Activated T-helper 1 cell treated with anti-CD3 and anti-CD28 coated beads, Interleukin-12 subunit alpha, Interleukin-12 subunit beta, Interleukin-2, Interleukin-4 antibody, amounts not matched to agents 30 ng/mL and 10 ng/mL and 1 ng/mL, durations not matched to agents 14 hours and 24 hours and 36 hours (primary cell): Measurements from ENCODE around the gene HOXB8. TPM values are rescaled to one million over a fixed set of nuclear protein-coding genes. Genes with fewer than 3 reads are reported as not detected.
A peak's percentile ranks its signal among the peaks of the same experiment; 100 is the strongest.

Experiments
- DNase-seq: peaks from one replicate; pipeline ENCODE4 v3.0.0; 2021; ENCODE audit warnings: low spot score
- H3K27ac Mint-ChIP-seq: one replicate; pipeline ENCODE4 v1.8.0; 2021; ENCODE audit warnings: mild to moderate bottlenecking, mixed read lengths
- H3K27me3 Mint-ChIP-seq: one replicate; pipeline ENCODE4 v1.8.0; 2022; ENCODE audit warnings: mild to moderate bottlenecking, moderate library complexity, mixed read lengths; ENCODE audit not compliant: insufficient read depth
- H3K36me3 Mint-ChIP-seq: one replicate; pipeline ENCODE4 v1.8.0; 2021; ENCODE audit warnings: low read depth, mixed read lengths
- H3K4me1 Mint-ChIP-seq: one replicate; pipeline ENCODE4 v1.8.0; 2021; ENCODE audit warnings: low read depth, mixed read lengths
- H3K4me3 Mint-ChIP-seq: one replicate; pipeline ENCODE4 v1.8.0; 2021; ENCODE audit warnings: mild to moderate bottlenecking, moderate library complexity, mixed read lengths
- H3K9me3 Mint-ChIP-seq: one replicate; pipeline ENCODE4 v1.8.0; 2021; ENCODE audit warnings: mixed read lengths
- intact Hi-C: fragments of 100-400 bp; cut with micrococcal nuclease; formaldehyde crosslinking; loops from one replicate; pipeline ENCODE4 v1.15.1; 2024
- total RNA-seq: library from RNA; stranded (reverse); gene quantifications from 2 replicates; pipeline ENCODE4 v1.2.3, GENCODE V29; 2022

HOXB8 gene
- not detected in 2 replicates for total RNA-seq

GRCh38 chr17:48615047-48615962, at the start of gene HOXB8:
HOXB8 (minus strand) TSS chr17:48615292; CDS start chr17:48614704, 588 bp downstream.
- Mint-ChIP-seq H3K4me3 (peak within 1 kb of the TSS; percentile 40), H3K27ac (peak within 1 kb of the TSS; percentile 87), H3K9me3 (no peaks in the 10 kb centered on the region), H3K27me3 (peaks cover 89% of the 10 kb centered on the region), H3K4me1 (peaks cover 53% of the 10 kb centered on the region), H3K36me3 (no peaks in the 10 kb centered on the region)
- DNase-seq, result no peak
- intact Hi-C loops, result loop anchor here (2.0 to 10.0 kb wide), 3 partner anchors 131 to 771 kb away; partner anchors contain the start of gene SCRN2

- Mint-ChIP-seq H3K36me3 (no peaks in the 10 kb centered on the region), H3K27ac (no peak overlapping the region), H3K27me3 (peaks cover 26% of the 10 kb centered on the region), H3K4me1 (no peaks in the 10 kb centered on the region), H3K9me3 (no peaks in the 10 kb centered on the region), H3K4me3 (no peak overlapping the region)
- intact Hi-C loops, result no loop called here
- no peak for DNase-seq
These were observed 48.2 kb upstream of the HOXB8 start for GRCh38 chr17:48663134-48663924.

- Mint-ChIP-seq H3K9me3 (no peaks in the 10 kb centered on the region), H3K36me3 (no peaks in the 10 kb centered on the region), H3K4me3 (no peak overlapping the region), H3K4me1 (peaks cover 7% of the 10 kb centered on the region), H3K27me3 (peaks cover 31% of the 10 kb centered on the region), H3K27ac (no peak overlapping the region)
- DNase-seq, result no peak
- intact Hi-C loops, result no loop called here
These were observed 40.8 kb upstream of the HOXB8 start for GRCh38 chr17:48655913-48656312.

GRCh38 chr17:48649741-48650140, 34.6 kb upstream of the HOXB8 start:
- H3K9me3 Mint-ChIP-seq, result no peaks in the 10 kb centered on the region

GRCh38 chr17:48647963-48648245, 32.8 kb upstream of the HOXB8 start:
- H3K9me3 Mint-ChIP-seq, result no peaks in the 10 kb centered on the region
- intact Hi-C loops, result loop anchor here (10.0 kb wide), 1 partner anchor 347 kb away; the partner anchor contains the start of gene IGF2BP1
- no peak overlapping the region for H3K27ac Mint-ChIP-seq
- peaks cover 13% of the 10 kb centered on the region for H3K4me1 Mint-ChIP-seq
- peak overlapping the region; percentile 40 for H3K4me3 Mint-ChIP-seq
- H3K36me3 Mint-ChIP-seq, result no peaks in the 10 kb centered on the region
- H3K27me3 Mint-ChIP-seq, result peaks cover 69% of the 10 kb centered on the region
- no peak for DNase-seq

More at GRCh38 chr17:48649741-48650140, 34.6 kb upstream of the HOXB8 start:
- Mint-ChIP-seq H3K36me3 (no peaks in the 10 kb centered on the region), H3K4me1 (peaks cover 7% of the 10 kb centered on the region), H3K4me3 (no peak overlapping the region), H3K27ac (no peak overlapping the region), H3K27me3 (peaks cover 51% of the 10 kb centered on the region)
- no peak for DNase-seq
- intact Hi-C loops, result loop anchor here (10.0 kb wide), 1 partner anchor 345 kb away; the partner anchor contains the start of gene IGF2BP1

DNA sequence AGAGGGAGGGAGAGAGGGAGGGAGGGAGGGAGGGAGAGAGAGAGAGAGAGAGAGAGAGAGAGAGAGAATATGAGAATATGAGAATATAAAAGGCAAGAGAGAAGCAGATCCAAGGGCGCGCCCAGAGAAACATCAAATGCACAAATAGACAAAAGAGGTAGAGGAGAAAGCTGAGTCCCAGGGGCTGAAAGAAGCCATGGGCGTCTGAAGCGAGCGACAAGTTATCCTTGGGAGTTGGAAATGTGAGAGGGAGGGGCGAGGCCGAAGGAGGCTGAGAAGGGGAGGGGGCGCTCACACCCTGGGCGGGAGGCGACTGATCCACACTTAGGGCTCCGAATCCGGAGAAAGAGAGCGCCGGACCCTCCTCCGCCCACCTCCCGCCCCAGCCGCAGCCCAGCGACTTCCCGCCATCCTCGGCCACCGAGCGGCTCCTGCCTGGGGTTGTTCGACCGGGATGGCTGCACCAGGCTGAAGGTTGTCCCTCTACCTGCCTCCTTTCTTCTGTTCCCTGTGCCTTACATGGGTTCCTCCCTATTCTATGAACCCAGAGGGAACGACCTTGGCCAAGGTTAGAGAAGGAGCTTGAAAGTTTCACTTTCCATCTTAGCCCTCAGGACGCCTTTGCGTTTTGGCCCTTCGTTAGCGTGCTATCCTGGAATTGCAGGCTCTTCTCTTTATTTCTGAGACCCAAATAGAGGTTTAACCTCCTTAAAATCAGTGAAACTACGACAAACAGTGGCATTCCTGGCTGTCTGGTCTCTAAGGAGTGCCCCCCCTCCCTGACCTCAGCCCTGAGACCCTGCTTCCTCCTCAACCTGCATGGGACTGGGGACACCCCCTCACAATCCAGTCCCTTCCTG, 32.2 kb upstream of the HOXB8 start:
- intact Hi-C loops, result loop anchor here (10.0 kb wide), 1 partner anchor 347 kb away; the partner anchor contains the start of gene IGF2BP1
- Mint-ChIP-seq H3K4me1 (peaks cover 11% of the 10 kb centered on the region), H3K27me3 (peaks cover 71% of the 10 kb centered on the region), H3K27ac (no peak overlapping the region), H3K36me3 (no peaks in the 10 kb centered on the region), H3K9me3 (no peaks in the 10 kb centered on the region), H3K4me3 (peak overlapping the region; percentile 64)
- no peak for DNase-seq

- Mint-ChIP-seq H3K27ac (no peak overlapping the region), H3K36me3 (peaks cover 2% of the 10 kb centered on the region), H3K9me3 (no peaks in the 10 kb centered on the region), H3K4me1 (peaks cover 11% of the 10 kb centered on the region), H3K27me3 (peaks cover 77% of the 10 kb centered on the region), H3K4me3 (peak overlapping the region; percentile 64)
- intact Hi-C loops, result loop anchor here (10.0 kb wide), 1 partner anchor 348 kb away; the partner anchor contains the start of gene IGF2BP1
- DNase-seq, result no peak
These were observed 31.4 kb upstream of the HOXB8 start for GRCh38 chr17:48646183-48647102.

DNA sequence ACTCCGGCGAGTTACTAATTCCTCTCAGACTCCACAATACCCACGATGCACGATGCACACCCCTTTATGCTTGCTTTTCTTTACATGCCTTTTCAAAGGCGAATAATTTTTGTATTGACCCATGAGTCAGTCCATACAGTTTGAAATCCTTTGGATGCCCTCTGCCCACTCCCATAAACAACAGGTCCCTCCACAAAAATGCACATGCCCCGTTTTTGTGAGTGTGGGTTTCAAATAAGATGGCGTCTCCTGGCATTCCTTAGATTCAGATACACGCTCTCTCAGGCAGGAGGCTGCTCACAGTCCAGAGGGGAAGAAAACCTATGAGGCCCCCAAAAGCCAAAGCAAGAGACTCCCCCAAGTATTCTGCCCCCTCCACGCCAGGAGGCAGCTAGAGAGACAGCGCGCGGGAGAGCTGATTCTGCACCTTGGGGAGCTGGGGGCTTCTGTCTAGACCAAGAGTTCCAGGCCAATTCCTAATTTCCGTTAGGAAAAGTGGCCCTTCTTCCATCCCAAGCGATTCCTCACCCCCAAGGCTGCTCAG, 30.6 kb upstream of the HOXB8 start:
- H3K4me3 Mint-ChIP-seq, result no peak overlapping the region
- peaks cover 13% of the 10 kb centered on the region for H3K4me1 Mint-ChIP-seq
- peaks cover 85% of the 10 kb centered on the region for H3K27me3 Mint-ChIP-seq
- no peaks in the 10 kb centered on the region for H3K9me3 Mint-ChIP-seq
- H3K36me3 Mint-ChIP-seq, result peaks cover 2% of the 10 kb centered on the region
- intact Hi-C loops, result loop anchor here (10.0 kb wide), 1 partner anchor 349 kb away; the partner anchor contains the start of gene IGF2BP1
- H3K27ac Mint-ChIP-seq, result no peak overlapping the region
- no peak for DNase-seq

DNA sequence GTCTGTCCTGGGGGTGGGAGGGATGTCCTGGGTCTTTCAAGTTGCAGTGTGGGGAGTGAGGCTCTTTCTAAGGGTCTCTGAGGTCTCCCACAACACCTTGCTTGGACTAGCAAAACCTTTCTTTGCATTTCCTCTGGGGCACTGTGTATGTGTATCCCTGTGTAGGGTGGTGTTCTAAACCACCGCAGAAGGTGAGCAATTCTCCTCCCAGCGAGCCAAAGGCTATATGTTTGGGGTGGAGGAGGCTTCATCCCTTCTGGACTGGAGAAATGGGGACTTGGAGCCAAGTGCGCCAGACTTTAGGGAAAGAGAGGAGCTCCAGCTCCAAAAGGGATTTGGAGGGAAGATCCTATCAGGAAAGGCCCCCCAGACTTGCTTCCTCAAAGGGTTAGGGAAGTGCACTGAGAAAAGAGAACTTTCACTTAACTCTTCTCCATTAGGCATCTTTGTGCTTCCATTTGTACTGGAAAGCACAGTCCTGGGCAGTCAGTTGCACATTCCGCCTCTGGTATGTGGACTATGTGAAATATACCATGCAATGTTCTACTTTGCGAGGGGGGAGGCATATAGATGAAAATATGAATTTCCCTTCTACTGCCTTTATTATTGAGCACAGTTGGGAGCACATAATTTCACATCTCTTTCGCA, 29.9 kb upstream of the HOXB8 start:
- DNase-seq, result no peak
- peaks cover 87% of the 10 kb centered on the region for H3K27me3 Mint-ChIP-seq
- no peak overlapping the region for H3K4me3 Mint-ChIP-seq
- no peaks in the 10 kb centered on the region for H3K9me3 Mint-ChIP-seq
- H3K4me1 Mint-ChIP-seq, result peaks cover 13% of the 10 kb centered on the region
- intact Hi-C loops, result loop anchor here (10.0 kb wide), 1 partner anchor 350 kb away; the partner anchor contains the start of gene IGF2BP1
- no peak overlapping the region for H3K27ac Mint-ChIP-seq
- peaks cover 2% of the 10 kb centered on the region for H3K36me3 Mint-ChIP-seq

DNA sequence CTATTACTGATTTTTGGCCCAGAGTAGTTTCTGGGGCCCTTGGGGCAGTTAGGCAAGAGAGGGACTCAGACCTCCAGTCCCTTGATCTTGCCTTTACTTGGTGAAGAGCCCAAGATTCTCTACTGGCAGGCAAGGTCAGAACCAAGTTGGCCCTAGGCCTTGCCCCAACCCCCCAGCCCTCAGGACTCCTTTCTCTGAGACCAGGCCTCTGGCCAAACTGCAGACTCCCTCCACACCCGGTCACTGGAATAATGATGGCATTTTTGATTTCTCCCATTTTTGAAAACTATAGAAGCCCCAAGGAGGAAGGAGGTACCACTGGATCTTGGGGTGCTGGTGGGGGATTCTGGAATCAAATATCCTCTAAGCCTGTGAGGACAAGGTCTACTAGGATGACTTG, 29.1 kb upstream of the HOXB8 start:
- Mint-ChIP-seq H3K4me3 (no peak overlapping the region), H3K27me3 (peaks cover 88% of the 10 kb centered on the region), H3K36me3 (peaks cover 2% of the 10 kb centered on the region), H3K4me1 (peaks cover 13% of the 10 kb centered on the region), H3K9me3 (no peaks in the 10 kb centered on the region), H3K27ac (no peak overlapping the region)
- intact Hi-C loops, result loop anchor here (10.0 kb wide), 1 partner anchor 351 kb away; the partner anchor contains the start of gene IGF2BP1
- DNase-seq, result no peak

DNA sequence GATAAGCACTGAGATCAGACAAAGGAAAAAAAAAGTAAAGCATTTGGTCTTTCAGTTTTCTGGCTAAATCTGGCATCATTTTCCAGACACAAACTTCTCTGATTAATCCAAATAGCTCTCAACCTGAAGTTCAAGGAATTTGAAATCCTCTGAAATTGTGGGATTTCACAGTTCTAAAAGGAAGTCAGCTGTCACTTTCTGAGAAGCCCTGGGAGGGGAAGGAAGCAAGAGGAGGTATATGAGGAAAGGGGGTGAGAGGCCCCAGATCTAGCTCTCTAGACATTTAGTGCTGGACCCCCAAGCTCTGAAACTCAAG, 28.6 kb upstream of the HOXB8 start:
- Mint-ChIP-seq H3K9me3 (no peaks in the 10 kb centered on the region), H3K27ac (no peak overlapping the region), H3K27me3 (peaks cover 88% of the 10 kb centered on the region), H3K4me1 (peaks cover 13% of the 10 kb centered on the region), H3K36me3 (peaks cover 2% of the 10 kb centered on the region), H3K4me3 (no peak overlapping the region)
- DNase-seq, result no peak
- intact Hi-C loops, result loop anchor here (10.0 kb wide), 1 partner anchor 351 kb away; the partner anchor contains the start of gene IGF2BP1
